WTC11 (cell line): Measurements from ENCODE around the gene PACSIN3. TPM values are rescaled to one million over a fixed set of nuclear protein-coding genes. Genes with fewer than 3 reads are reported as not detected.
"Not testable (repeated sequence)": the region's sequence is repeated elsewhere in the genome, so short reads cannot be mapped to it uniquely, and the experiment has no call there.

ENCODE experiments used
- ATAC-seq: fragments of 200-7000 bp; cut with Tn5 transposase; 2 replicates; pipeline ENCODE4 v1.10.0; 2021; ENCODE audit warnings: mild to moderate bottlenecking, moderate library complexity
- CTCF ChIA-PET: fragments of 300-600 bp; sonication (Branson Sonifier 250); formaldehyde crosslinking; loops from one replicate; lab custom pipeline; 2021; ENCODE audit warnings: antibody characterized with exemption; lab: Charles Lee
- POLR2A ChIA-PET: fragments of 350-600 bp; sonication (Branson Sonifier 250); formaldehyde crosslinking; loops from one replicate; lab custom pipeline; 2021; ENCODE audit warnings: antibody characterized with exemption; lab: Charles Lee
- DNase-seq: peaks from one replicate; pipeline ENCODE4 v3.0.0; 2021; ENCODE audit warnings: low spot score
- H3K27ac Mint-ChIP-seq: 2 replicates; pipeline ENCODE4 v1.8.0; 2021; ENCODE audit warnings: mixed read lengths
- H3K27me3 Mint-ChIP-seq: 2 replicates; pipeline ENCODE4 v1.8.0; 2021; ENCODE audit warnings: low read depth, mild to moderate bottlenecking, moderate library complexity, mixed read lengths
- H3K36me3 Mint-ChIP-seq: 2 replicates; pipeline ENCODE4 v1.8.0; 2021; ENCODE audit warnings: mixed read lengths
- H3K4me1 Mint-ChIP-seq: 2 replicates; pipeline ENCODE4 v1.8.0; 2022; ENCODE audit warnings: mixed read lengths
- H3K4me3 Mint-ChIP-seq: 2 replicates; pipeline ENCODE4 v1.8.0; 2021; ENCODE audit warnings: mild to moderate bottlenecking, moderate library complexity, mixed read lengths
- H3K9me3 Mint-ChIP-seq: 2 replicates; pipeline ENCODE4 v1.8.0; 2021; ENCODE audit warnings: mixed read lengths
- AFF4 ChIP-seq: sonication (generic); formaldehyde crosslinking; IDR thresholded peaks from 2 replicates; pipeline ENCODE4 v1.8.1; 2023; ENCODE audit warnings: mild to moderate bottlenecking, missing genetic modification reagents, borderline replicate concordance
- ATF3 ChIP-seq: sonication (generic); formaldehyde crosslinking; conservative IDR thresholded peaks from 2 replicates; pipeline ENCODE4 v1.8.1; 2022; ENCODE audit warnings: mild to moderate bottlenecking, missing genetic modification reagents
- CDX4 ChIP-seq: fragments of 250-450 bp; sonication (Bioruptor Pico); IDR thresholded peaks from 2 replicates; pipeline ENCODE4 v1.9.0; 2021; ENCODE audit warnings: moderate library complexity, mild to moderate bottlenecking, inconsistent platforms, borderline replicate concordance
- CREM ChIP-seq: sonication (generic); formaldehyde crosslinking; IDR thresholded peaks from 2 replicates; pipeline ENCODE4 v1.8.1; 2022; ENCODE audit warnings: mild to moderate bottlenecking, missing genetic modification reagents, moderate library complexity
- E2F5 ChIP-seq: sonication (generic); formaldehyde crosslinking; IDR thresholded peaks from 2 replicates; pipeline ENCODE4 v1.8.1; 2022; ENCODE audit warnings: mild to moderate bottlenecking, moderate library complexity, missing genetic modification reagents
- ETV6 ChIP-seq: sonication (generic); formaldehyde crosslinking; IDR thresholded peaks from 2 replicates; pipeline ENCODE4 v1.8.1; 2022; ENCODE audit warnings: mild to moderate bottlenecking, missing genetic modification reagents
- FOXK1 ChIP-seq: sonication (generic); formaldehyde crosslinking; IDR thresholded peaks from 2 replicates; pipeline ENCODE4 v1.8.0; 2022; ENCODE audit warnings: mild to moderate bottlenecking, moderate library complexity, missing genetic modification reagents
- GABPB1 ChIP-seq: sonication (generic); formaldehyde crosslinking; IDR thresholded peaks from 2 replicates; pipeline ENCODE4 v1.8.1; 2023; ENCODE audit warnings: mild to moderate bottlenecking, missing genetic modification reagents
- GRHL2 ChIP-seq: fragments of 250-450 bp; sonication (Bioruptor Pico); IDR thresholded peaks from 2 replicates; pipeline ENCODE4 v1.8.0; 2022; ENCODE audit warnings: mild to moderate bottlenecking, moderate library complexity; ENCODE audit not compliant: insufficient replicate concordance, severe bottlenecking
- HMGA2 ChIP-seq: fragments of 250-450 bp; sonication (Bioruptor Pico); IDR thresholded peaks from 2 replicates; pipeline ENCODE4 v1.4.0; 2021; ENCODE audit warnings: mild to moderate bottlenecking, moderate library complexity
- IRF1 ChIP-seq: sonication (generic); formaldehyde crosslinking; IDR thresholded peaks from 2 replicates; pipeline ENCODE4 v1.8.0; 2023; ENCODE audit warnings: missing genetic modification reagents
- NR1H2 ChIP-seq: sonication (generic); formaldehyde crosslinking; IDR thresholded peaks from 2 replicates; pipeline ENCODE4 v1.9.0; 2021; ENCODE audit warnings: mild to moderate bottlenecking, moderate library complexity, missing genetic modification reagents
- NR2C2 ChIP-seq: sonication (generic); formaldehyde crosslinking; IDR thresholded peaks from 2 replicates; pipeline ENCODE4 v1.8.0; 2022; ENCODE audit warnings: mild to moderate bottlenecking, missing genetic modification reagents
- RORB ChIP-seq: fragments of 250-450 bp; sonication (Bioruptor Pico); IDR thresholded peaks from 2 replicates; pipeline ENCODE4 v1.9.0; 2021; ENCODE audit warnings: mild to moderate bottlenecking
- SOX15 ChIP-seq: fragments of 250-450 bp; sonication (Bioruptor Pico); IDR thresholded peaks from 2 replicates; pipeline ENCODE4 v1.9.0; 2021; ENCODE audit warnings: mild to moderate bottlenecking
- TP53 ChIP-seq: sonication (generic); formaldehyde crosslinking; IDR thresholded peaks from 2 replicates; pipeline ENCODE4 v1.8.1; 2023; ENCODE audit warnings: mild to moderate bottlenecking, missing genetic modification reagents
- USF1 ChIP-seq: sonication (generic); formaldehyde crosslinking; IDR thresholded peaks from 2 replicates; pipeline ENCODE4 v1.8.0; 2022; ENCODE audit warnings: mild to moderate bottlenecking, missing genetic modification reagents
- ZNF232 ChIP-seq: sonication (generic); formaldehyde crosslinking; IDR thresholded peaks from 2 replicates; pipeline ENCODE4 v1.8.0; 2022; ENCODE audit warnings: mild to moderate bottlenecking, missing genetic modification reagents
- ZNF396 ChIP-seq: fragments of 250-450 bp; sonication (Bioruptor Pico); IDR thresholded peaks from 2 replicates; pipeline ENCODE4 v1.8.0; 2021; ENCODE audit warnings: mild to moderate bottlenecking, moderate library complexity, borderline replicate concordance
- ZNF416 ChIP-seq: fragments of 250-450 bp; sonication (Bioruptor Pico); IDR thresholded peaks from 2 replicates; pipeline ENCODE4 v1.9.0; 2021; ENCODE audit warnings: mild to moderate bottlenecking, inconsistent platforms
- ZNF425 ChIP-seq: fragments of 250-450 bp; sonication (Bioruptor Pico); conservative IDR thresholded peaks from 2 replicates; pipeline ENCODE4 v1.9.0; 2021; ENCODE audit warnings: mild to moderate bottlenecking
- total RNA-seq: library from RNA; stranded (reverse); gene quantifications from 3 replicates; pipeline ENCODE4 v1.2.3, GENCODE V29; 2021

The PACSIN3 gene
- total RNA-seq, 1 experiment from 2014 or later: 76.8 TPM

GRCh38 chr11:47201015-47201414 lies 14.8 kb upstream of the PACSIN3 start:
- no peaks in the 10 kb centered on the region for H3K36me3 Mint-ChIP-seq
- ChIA-PET POLR2A (interaction anchor here (0.6 to 1.9 kb wide), 3 partner anchors 11 to 15 kb away, joined by 5 to 13 read pairs (median 8); partner anchors contain the start of genes DDB2 and PACSIN3), CTCF (interaction anchor here (0.8 to 2.0 kb wide), 6 partner anchors 13 to 154 kb away, joined by 3 to 6 read pairs (median 4); partner anchors contain the start of genes DDB2 and NR1H3)
- no peak for TF ChIP-seq IRF1 (CRISPR knock-in tag)
- TF ChIP-seq ATF3 (CRISPR knock-in tag): no peak
- TF ChIP-seq CDX4 (CRISPR knock-in tag): no peak
- TF ChIP-seq NR1H2 (CRISPR knock-in tag): no peak
- TF ChIP-seq USF1 (CRISPR knock-in tag): no peak
- no peak for TF ChIP-seq SOX15
- no peak for TF ChIP-seq FOXK1 (CRISPR knock-in tag)
- no peaks in the 10 kb centered on the region for H3K9me3 Mint-ChIP-seq
- ATAC-seq (no peak), DNase-seq (no peak)
- no peaks in the 10 kb centered on the region for H3K27me3 Mint-ChIP-seq
- peaks cover 14% of the 10 kb centered on the region for H3K4me1 Mint-ChIP-seq
- no peak overlapping the region for H3K27ac Mint-ChIP-seq
- no peak overlapping the region for H3K4me3 Mint-ChIP-seq

- H3K27me3 Mint-ChIP-seq, H3K36me3 Mint-ChIP-seq, H3K27ac Mint-ChIP-seq, CTCF ChIA-PET, DNase-seq, ATAC-seq, H3K4me3 Mint-ChIP-seq, POLR2A ChIA-PET, H3K9me3 Mint-ChIP-seq: not testable (repeated sequence)
- peaks cover 13% of the 10 kb centered on the region; the same call in 1 of the 2 replicates for H3K4me1 Mint-ChIP-seq
Measured at GRCh38 chr11:47198161-47198560, 11.9 kb upstream of the PACSIN3 start.

- Mint-ChIP-seq H3K27ac (no peak overlapping the region), H3K27me3 (peaks cover 9% of the 10 kb centered on the region), H3K4me1 (peaks cover 21% of the 10 kb centered on the region), H3K4me3 (no peak overlapping the region), H3K9me3 (no peaks in the 10 kb centered on the region), H3K36me3 (no peaks in the 10 kb centered on the region)
- no peak for DNase-seq
- ATAC-seq: no peak
- ChIA-PET POLR2A (interaction anchor here (0.6 kb wide), 1 partner anchor 13 kb away, joined by 6 read pairs; no protein-coding TSS in a partner anchor), CTCF (interaction anchor here (0.5 to 1.1 kb wide), 2 partner anchors 21 to 42 kb away, joined by 3 read pairs; no protein-coding TSS in a partner anchor)
- no peak for TF ChIP-seq NR2C2 (CRISPR knock-in tag)
- no peak for TF ChIP-seq AFF4 (CRISPR knock-in tag)
- TF ChIP-seq CREM (CRISPR knock-in tag): no peak
- no peak for TF ChIP-seq E2F5 (CRISPR knock-in tag)
- no peak for TF ChIP-seq ZNF416 (CRISPR knock-in tag)
- no peak for TF ChIP-seq RORB (CRISPR knock-in tag)
- TF ChIP-seq IRF1 (CRISPR knock-in tag): no peak
- TF ChIP-seq ZNF425 (CRISPR knock-in tag): no peak
- TF ChIP-seq GABPB1 (CRISPR knock-in tag): no peak
- TF ChIP-seq ETV6 (CRISPR knock-in tag): no peak
- TF ChIP-seq TP53 (CRISPR knock-in tag): no peak
- TF ChIP-seq ZNF396: no peak
- TF ChIP-seq GRHL2 (CRISPR knock-in tag): no peak
- no peak for TF ChIP-seq ATF3 (CRISPR knock-in tag)
- TF ChIP-seq HMGA2 (CRISPR knock-in tag): no peak
- TF ChIP-seq ZNF232: no peak
Measured at GRCh38 chr11:47192111-47192510, 5.9 kb upstream of the PACSIN3 start.
